ENCODE measurements around the gene TMC7.
"Not testable (repeated sequence)": the region's sequence is repeated elsewhere in the genome, so short reads cannot be mapped to it uniquely, and the experiment has no call there.

TMC7 gene

GRCh38 chr16:18979936-18980335 lies 3.8 kb upstream of the TMC7 start:
- no peak for DNase-seq (ENCODE audit: low read depth in 2 of 3, low spot score in 1 of 3)

DNA sequence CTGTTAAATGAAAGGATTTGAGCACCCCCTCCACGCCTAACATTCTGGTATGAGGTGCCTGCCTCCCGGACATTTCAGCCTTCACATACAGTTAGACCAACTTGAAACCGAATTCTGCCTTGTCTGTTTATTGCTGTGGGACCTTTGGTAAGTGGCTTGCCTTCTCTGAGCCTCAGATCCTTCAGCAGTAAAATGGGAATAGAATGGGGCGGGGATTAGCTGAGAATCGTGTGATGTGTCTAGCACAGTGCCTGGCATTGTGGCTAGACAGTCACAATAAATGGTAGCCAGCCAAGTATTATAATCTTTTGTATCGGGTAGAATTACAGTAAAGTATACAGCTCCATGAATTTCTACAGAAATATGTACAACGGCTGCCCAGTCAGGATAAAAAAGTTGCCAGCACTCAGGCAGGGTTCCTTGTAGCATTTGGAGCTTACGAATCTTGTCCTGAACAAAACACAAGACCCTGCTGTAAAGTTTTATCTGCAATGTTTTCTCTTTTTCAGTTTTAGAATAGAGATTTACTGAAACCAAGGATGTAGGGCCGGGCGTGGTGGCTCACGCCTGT lies 786 bp downstream of the TMC7 start:
- DNase-seq (ENCODE audit: low read depth in 2 of 3, low spot score in 1 of 3), result no peak

DNA sequence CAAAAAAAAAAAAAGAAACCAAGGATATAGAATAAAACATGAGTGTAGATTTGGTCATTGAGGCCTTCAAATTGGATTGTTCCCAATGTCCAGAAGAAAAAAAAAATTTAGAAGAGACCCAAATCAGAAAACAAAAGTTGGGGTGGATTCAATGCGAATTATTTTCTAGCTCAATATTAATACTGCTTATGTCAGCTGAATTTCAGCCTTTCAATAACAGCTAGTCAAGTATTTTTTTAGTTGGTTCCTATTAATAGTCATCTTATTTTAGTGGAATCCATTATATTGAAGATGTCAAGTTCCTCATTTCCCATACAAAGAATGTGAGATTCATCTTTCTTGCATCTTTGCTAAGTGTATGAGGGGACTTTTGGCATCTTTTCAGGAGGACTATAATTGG lies 1.5 kb downstream of the TMC7 start:
- DNase-seq (ENCODE audit: low read depth in 2 of 3, low spot score in 1 of 3), result not testable (repeated sequence)

DNA sequence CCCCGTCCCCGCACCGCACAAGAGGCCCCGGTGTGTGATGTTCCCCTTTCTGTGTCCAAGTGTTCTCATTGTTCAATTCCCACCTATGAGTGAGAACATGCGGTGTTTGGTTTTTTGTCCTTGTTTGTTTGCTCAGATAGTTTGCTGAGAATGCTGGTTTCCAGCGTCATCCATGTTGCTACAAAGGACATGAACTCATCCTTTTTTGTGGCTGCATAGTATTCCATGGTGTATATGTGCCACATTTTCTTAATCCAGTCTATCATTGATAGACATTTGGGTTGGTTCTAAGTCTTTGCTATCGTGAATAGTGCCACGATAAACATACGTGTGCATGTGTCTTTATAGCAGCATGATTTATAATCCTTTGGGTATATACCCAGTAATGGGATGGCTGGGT lies 8.0 kb downstream of the TMC7 start:
- not testable (repeated sequence) for DNase-seq (ENCODE audit: low read depth in 2 of 3, low spot score in 1 of 3)

DNA sequence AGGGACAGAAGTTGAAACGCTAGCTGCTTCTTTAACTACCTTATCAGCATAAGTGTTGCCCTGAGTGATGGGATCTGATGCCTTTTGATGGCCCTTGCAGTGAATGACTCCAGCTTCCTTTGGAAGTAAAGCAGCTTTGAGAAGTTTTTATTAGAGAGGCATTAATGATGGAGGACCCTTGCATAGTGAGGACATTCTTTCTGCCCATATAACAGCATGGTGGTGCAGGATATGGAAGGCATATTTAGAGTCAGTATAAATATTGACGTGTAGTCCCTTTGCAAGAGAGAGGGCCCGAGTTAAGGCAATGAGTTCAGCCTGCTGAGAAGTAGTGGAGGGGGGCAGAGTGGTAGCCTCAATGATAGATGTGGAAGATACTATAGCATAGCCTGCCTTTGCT lies 9.8 kb downstream of the TMC7 start:
- DNase-seq (ENCODE audit: low read depth in 2 of 3, low spot score in 1 of 3), result not testable (repeated sequence)

DNA sequence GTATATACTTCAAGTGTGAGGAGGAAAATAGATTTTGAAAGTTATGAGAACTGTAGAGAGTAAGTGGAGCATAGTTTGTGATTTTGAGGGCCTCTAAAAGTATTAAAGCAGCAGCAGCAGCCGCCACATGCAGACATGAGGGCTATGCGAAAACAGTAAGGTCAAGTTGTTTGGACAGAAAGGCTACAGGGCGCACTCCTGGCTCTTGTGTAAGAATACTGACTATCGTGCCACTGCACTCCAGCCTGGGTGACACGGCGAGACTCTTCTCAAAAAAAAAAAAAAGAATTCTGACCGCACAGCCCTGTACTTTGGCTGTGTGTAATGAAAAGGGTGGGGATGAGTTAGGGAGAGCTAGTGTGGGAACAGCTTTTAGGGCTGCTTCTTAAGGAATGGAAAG lies 10.4 kb downstream of the TMC7 start:
- DNase-seq (ENCODE audit: low read depth in 2 of 3, low spot score in 1 of 3), result not testable (repeated sequence)

DNA sequence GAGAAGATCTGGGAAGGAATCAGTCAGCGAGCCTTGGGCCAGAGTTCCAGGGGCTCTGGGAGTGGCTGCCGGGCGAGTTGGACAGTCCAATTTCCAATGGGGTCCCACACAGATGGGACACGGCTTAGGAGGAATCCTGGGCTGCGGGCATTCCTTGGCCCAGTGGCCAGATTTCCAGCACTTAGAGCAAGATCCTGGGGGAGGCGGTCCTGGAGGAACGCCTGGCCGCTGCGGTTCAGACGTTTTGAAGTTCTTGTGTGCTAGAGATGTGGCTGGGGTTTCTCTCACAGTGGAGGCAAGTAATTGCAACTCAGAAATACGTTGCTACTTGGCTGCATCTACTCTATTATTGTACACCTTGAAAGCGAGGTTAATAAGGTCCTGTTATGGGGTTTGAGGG lies 11.7 kb downstream of the TMC7 start:
- DNase-seq (ENCODE audit: low read depth in 2 of 3, low spot score in 1 of 3), result not testable (repeated sequence)

DNA sequence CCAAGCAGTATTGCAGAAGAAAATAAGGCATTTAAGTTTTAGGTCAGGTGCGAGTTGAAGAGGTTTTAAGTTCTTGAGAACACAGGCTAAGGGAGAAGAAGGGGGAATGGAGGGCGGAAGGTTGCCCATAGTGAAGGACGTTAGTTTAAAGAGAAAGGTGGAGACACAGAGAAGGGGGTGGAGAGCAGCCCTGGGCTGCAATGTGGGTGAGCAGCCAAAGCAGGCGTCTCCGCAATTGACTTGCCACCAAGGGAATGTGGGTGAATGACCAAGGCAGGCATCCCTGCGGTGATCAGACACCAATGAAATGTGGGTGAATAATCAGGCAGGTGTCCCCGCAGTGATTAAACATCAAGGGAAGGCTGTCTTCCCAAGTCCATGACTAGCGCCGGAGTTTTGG lies 12.8 kb downstream of the TMC7 start:
- not testable (repeated sequence) for DNase-seq (ENCODE audit: low read depth in 2 of 3, low spot score in 1 of 3)

DNA sequence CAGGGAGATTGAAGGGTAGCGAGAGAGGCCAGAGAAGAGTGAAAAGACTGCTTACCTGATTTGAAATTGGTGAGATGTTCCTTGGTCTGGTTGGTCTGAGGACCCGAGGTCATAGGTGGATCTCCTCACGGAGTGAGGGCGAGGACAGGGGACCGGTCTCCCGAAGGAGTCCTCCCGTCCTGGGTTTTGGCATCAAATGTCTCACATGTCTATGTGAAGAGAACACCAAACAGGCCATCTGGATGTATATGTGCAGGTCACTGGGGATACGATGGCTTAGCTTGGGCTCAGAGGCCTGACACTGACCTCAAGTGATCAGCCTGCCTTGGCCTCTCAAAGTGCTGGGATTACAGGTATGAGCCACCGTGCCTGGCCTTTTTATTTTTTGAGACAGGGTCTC lies 13.3 kb downstream of the TMC7 start:
- DNase-seq (ENCODE audit: low read depth in 2 of 3, low spot score in 1 of 3), result not testable (repeated sequence)

GRCh38 chr16:18999045-18999393 lies 15.3 kb downstream of the TMC7 start:
- no peak for DNase-seq (ENCODE audit: low read depth in 2 of 3, low spot score in 1 of 3)

DNA sequence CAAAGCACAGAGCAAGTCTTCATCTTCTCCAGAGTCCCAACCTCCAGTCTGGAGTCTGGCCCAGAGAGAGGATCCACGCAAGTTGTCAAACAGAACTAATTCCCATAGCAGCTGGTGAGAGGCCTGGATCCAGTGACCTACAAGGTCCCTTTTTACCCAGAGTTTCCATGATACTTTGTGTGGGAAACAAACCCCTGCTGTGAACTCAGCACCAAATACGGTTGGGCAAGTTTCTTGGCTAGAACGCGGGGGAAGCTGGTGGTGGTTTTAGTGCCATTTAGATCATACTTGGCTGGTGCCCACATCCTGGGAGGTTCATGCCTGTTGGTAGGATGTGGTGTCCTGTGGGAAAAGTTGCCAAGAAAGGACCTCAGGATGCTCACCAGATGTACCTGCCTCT lies 18.1 kb downstream of the TMC7 start:
- no peak for DNase-seq (ENCODE audit: low read depth in 2 of 3, low spot score in 1 of 3)

- DNase-seq (ENCODE audit: low read depth in 2 of 3, low spot score in 1 of 3), result no peak
Measured at GRCh38 chr16:19003935-19004334, 20.2 kb downstream of the TMC7 start.

DNA sequence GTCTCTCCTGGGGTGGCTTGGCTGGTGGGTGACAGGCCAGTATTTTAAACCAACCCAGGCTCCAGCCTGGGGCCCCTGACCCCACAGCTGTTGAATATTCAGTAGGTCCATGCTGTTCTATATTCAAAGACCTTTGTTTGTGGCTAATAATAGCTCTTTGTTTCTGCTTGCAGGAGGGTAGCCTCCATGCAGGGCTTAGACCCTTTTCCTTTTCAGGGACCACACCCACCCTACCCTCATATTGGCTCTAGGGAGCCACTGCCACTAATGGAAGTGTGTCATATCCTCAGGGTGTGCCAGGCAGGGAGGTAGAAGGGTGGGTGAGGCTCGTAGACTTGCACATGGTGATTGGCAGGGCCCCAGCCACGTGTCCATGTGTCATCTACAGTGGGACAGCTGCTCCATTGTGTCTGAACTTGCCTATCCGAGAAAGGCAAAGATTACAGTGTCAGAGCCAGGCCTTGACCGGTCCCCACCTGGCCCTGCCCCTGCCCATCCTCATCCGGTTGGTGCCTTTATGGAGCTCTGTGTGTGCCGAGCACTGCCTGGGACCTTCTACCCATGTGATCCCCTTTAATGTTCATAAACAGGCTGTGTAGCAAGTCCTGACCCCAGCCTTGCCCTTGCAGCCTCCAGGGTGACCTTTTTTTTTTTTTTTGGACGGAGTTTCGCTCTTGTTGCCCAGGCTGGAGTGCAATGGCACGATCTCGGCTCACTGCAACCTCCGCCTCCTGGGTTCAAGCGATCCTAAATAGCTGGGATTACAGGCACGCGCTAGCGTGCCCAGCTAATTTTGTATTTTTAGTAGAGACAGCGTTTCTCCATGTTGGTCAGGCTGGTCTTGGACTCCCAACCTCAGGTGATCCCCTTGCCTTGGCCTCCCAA lies 22.1 kb downstream of the TMC7 start:
- no peak for DNase-seq (ENCODE audit: low read depth in 2 of 3, low spot score in 1 of 3)

- no peak for DNase-seq (ENCODE audit: low read depth in 2 of 3, low spot score in 1 of 3)
Measured at GRCh38 chr16:19006446-19007315, 22.9 kb downstream of the TMC7 start.

- no peak for DNase-seq (ENCODE audit: low read depth in 2 of 3, low spot score in 1 of 3)
Measured at GRCh38 chr16:19008245-19009169, 24.8 kb downstream of the TMC7 start.

DNA sequence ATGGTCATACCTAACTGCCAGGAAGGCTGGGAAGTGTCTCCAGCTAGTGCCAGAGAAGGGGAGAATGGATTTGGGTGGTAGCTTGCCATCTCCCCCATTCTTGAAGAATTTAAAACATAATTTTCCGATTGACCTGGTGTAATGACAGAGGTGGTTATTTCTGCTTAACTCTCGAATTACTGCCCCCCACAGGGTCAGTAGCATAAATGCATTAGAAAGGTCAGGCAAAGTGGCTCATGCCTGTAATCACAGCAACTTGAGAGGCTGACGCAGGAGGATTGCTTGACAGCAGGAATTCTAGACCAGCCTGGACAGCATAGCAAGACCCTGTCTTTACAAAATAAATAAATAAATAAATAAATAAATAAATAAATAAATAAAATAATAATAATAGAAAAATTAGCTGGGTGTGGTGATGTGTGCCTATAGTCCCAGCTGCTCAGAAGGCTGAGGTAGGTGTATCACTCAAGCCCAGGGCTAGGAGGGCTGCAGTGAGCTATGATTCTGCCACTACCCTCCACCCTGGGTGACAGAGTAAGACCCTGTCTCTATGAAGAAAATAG lies 27.5 kb downstream of the TMC7 start:
- no peak for DNase-seq (ENCODE audit: low read depth in 2 of 3, low spot score in 1 of 3)

GRCh38 chr16:19014461-19014860 lies 30.7 kb downstream of the TMC7 start:
- no peak for DNase-seq (ENCODE audit: low read depth in 2 of 3, low spot score in 1 of 3)

DNA sequence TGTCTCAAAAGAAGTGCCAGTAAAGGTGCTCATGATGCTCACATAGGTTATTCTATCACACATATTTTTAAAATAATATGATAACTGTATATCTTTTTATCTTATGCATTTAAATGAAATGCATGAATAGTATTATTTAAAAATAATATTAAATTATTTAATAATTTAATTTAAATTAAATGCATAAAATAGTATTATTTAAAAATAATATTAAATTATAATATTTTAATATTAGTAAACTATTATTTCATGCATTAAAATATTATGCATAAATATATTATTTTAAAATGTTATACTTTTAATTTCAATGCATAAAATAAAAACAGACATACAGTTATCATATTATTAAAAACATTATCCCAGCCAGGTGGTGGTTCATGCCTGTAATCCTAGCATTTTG lies 33.4 kb downstream of the TMC7 start:
- DNase-seq (ENCODE audit: low read depth in 2 of 3, low spot score in 1 of 3), result no peak

DNA sequence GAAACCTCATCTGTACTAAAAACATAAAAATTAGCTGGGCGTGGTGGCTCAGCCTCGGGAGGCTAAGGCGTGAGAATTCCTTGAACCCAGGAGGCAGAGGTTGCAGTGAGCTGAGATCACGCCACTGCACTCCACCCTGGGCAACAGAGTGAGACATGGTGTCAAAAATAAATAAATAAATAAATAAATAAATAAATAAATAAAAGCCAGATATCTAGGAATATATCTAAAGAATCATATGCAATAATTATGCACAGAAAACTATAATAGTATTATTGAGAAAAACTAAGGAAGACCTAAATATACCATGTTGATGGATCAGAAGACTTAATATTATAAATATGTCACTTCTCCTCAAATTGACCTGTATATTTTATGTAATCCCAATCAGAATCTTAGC lies 37.0 kb downstream of the TMC7 start:
- no peak for DNase-seq (ENCODE audit: low read depth in 2 of 3, low spot score in 1 of 3)

DNA sequence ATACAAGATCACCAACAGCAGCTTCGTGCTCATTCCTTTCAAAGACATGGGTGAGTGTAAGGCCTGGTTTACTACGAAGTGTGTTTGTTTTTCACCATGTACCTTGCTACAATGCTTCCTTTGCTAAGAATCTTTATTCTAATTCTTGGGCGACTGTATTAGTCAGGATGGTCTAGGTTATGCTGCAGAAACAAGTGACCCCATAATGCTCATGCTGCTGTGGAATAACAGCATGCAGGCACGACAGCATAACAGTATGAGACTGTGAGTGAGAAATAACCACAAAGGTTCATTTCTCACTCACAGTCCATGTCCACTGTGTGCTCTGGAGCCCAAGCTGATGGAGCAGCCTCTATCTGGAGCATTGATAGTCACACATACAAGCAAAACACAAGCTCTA lies 38.0 kb downstream of the TMC7 start:
- DNase-seq (ENCODE audit: low read depth in 2 of 3, low spot score in 1 of 3), result no peak

GRCh38 chr16:19027416-19027815 lies 43.7 kb downstream of the TMC7 start:
- DNase-seq (ENCODE audit: low read depth in 2 of 3, low spot score in 1 of 3), result no peak
